Osteocyte (in vitro differentiated cells): ENCODE measurements around the gene TMEM191C. TPM values are rescaled to one million over a fixed set of nuclear protein-coding genes. Genes with fewer than 3 reads are reported as not detected.
A peak's percentile ranks its signal among the peaks of the same experiment; 100 is the strongest.
"Not testable (repeated sequence)": the region's sequence is repeated elsewhere in the genome, so short reads cannot be mapped to it uniquely, and the experiment has no call there.

Experiments used
- DNase-seq: peaks from one replicate; pipeline ENCODE4 v3.0.0; 2021; ENCODE audit warnings: mixed read lengths; ENCODE audit not compliant: unreplicated experiment; ENCODE audit errors: extremely low spot score
- H3K27ac Mint-ChIP-seq: one replicate; pipeline ENCODE4 v1.8.0; 2021; ENCODE audit warnings: mild to moderate bottlenecking, mixed read lengths; ENCODE audit not compliant: unreplicated experiment
- H3K27me3 Mint-ChIP-seq: one replicate; pipeline ENCODE4 v1.8.0; 2021; ENCODE audit warnings: mixed read lengths; ENCODE audit not compliant: unreplicated experiment
- H3K36me3 Mint-ChIP-seq: one replicate; pipeline ENCODE4 v1.8.0; 2021; ENCODE audit warnings: mixed read lengths; ENCODE audit not compliant: unreplicated experiment
- H3K4me1 Mint-ChIP-seq: one replicate; pipeline ENCODE4 v1.8.0; 2021; ENCODE audit warnings: mixed read lengths; ENCODE audit not compliant: unreplicated experiment
- H3K4me3 Mint-ChIP-seq: one replicate; pipeline ENCODE4 v1.8.0; 2021; ENCODE audit warnings: mild to moderate bottlenecking, moderate library complexity, mixed read lengths; ENCODE audit not compliant: unreplicated experiment
- H3K9me3 Mint-ChIP-seq: one replicate; pipeline ENCODE4 v1.8.0; 2021; ENCODE audit warnings: mixed read lengths; ENCODE audit not compliant: unreplicated experiment
- total RNA-seq: library from RNA; stranded (reverse); gene quantifications from 2 replicates; pipeline ENCODE4 v1.2.1, GENCODE V29; 2021

TMEM191C gene
- total RNA-seq, 1 donor from 2014 or later, result 2.1 TPM

DNA sequence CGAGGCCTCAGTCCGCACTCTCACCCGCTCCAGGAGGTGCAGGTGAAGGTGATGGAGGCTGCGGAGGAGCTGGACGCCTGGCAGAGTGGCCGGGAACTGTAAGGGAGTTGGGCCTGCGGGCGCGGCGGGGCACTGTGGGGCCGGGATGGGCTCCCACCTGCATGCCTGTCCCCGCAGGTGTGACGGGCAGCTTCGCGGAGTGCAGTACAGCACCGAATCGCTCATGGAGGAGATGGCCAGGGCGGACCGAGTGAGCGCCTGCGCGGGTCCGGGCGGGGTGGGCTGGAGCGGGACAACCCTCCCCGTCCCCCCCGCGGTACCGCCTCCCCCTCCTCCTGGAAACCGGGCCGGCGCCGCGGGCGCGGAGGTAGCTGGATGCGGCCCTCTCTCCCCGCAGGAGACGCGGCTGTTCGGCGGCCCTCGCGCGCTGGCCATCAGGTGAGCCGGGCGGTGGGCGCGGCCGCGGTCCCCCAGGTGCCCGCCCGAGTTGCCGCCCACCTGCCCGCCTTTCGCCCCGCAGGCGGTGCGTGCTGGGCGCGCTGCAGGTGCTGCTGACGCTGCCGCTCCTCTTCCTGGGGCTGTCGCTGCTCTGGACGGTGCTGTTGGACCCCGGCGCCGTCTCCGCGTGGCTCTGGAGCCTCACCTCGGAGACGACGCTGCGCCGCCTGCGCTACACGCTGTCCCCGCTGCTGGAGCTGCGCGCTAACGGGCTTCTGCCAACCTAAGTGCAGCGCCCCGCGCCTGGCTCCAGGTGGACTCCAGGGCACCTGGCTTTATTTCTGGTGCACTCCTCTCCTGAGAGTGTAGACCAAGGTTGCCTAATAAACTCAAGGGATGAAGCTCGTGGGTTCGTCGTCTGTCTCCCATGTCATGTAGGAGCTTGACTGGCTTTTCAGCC lies 2.2 kb downstream of the TMEM191C start:
- not testable (repeated sequence) for H3K36me3 Mint-ChIP-seq, H3K27me3 Mint-ChIP-seq, DNase-seq, H3K4me1 Mint-ChIP-seq, H3K9me3 Mint-ChIP-seq, H3K27ac Mint-ChIP-seq, H3K4me3 Mint-ChIP-seq

DNA sequence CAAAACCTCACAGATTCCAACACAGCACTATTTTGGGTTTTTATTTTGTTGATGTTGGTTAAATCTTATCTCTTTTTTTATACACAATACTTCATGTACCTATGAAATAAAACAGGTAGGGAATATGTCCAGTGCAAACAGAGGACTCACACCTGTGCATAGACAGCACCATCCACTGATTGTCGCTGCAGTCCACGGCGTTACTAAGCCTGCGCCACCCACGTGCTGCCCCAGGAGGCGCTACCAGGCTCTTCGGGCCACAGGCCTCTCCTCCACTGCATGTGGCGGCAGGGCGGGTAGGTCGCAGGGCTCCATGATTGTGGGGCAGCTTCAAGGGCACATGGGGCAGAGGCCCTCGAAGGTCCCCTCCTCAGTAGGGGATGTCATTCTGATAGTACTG lies 5.8 kb downstream of the TMEM191C start:
- H3K9me3 Mint-ChIP-seq, H3K4me3 Mint-ChIP-seq, H3K27me3 Mint-ChIP-seq, H3K36me3 Mint-ChIP-seq, DNase-seq, H3K4me1 Mint-ChIP-seq, H3K27ac Mint-ChIP-seq: not testable (repeated sequence)

DNA sequence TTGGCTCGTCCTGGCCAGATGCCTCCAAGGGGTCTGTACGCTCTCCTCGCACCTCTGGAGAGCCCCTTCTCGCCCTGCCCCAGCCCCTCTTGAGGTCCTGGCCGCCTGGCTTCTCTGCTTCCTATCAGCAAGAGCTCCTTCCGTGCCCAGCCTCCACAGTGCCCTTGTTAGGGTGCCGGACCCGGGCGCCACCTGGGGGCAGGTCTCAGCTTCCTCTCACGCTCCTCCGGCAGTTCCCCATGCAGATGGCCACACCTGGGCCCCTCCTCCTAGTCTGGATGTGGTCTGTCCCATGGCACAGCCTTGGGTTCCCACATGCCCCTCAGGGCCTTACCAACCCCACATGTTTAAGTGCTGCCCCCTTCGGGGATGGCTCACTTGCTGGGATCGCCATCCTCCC lies 6.5 kb downstream of the TMEM191C start:
- H3K4me3 Mint-ChIP-seq, H3K36me3 Mint-ChIP-seq, H3K27me3 Mint-ChIP-seq, H3K27ac Mint-ChIP-seq, DNase-seq, H3K9me3 Mint-ChIP-seq, H3K4me1 Mint-ChIP-seq: not testable (repeated sequence)

DNA sequence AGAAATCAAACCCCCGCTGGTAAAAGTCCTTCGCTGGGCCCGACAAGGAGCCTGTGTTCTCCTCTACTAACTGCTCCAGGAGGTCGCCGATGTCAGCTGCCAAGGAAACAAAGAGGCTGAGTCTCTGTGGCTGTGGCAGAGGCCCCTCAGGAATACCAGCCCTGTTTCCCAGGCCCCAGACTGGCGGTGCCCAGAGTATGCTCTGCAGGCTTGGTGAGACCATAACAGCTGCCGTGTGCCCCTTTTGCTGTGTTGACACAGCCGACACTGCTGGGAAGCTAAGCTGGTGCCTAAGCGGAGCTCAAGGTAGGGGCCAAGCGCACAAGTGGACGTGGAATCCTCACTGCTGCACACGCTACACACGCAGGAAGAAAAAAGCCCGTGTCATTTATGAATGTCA lies 16.9 kb downstream of the TMEM191C start:
- not testable (repeated sequence) for DNase-seq, H3K36me3 Mint-ChIP-seq, H3K27me3 Mint-ChIP-seq, H3K27ac Mint-ChIP-seq, H3K4me3 Mint-ChIP-seq, H3K9me3 Mint-ChIP-seq, H3K4me1 Mint-ChIP-seq

DNA sequence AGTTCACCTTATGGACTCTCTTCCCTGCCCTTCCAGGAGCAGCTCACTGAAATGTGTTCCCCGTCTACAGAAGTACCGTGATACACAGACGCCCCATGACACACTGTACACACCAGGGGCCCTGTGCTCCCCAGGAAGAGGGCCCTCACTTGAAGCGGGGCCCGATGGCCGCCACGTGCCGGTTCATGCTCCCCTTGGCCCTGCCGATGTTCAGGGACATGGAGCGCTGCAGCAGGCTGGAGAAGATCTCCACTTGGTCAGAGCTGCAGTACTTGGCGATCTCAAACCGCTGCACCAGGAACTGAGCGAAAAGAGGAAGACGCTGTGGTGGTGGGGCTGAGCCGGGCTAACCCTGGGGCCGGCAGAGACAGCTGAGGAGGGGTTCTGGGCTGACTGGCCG lies 20.5 kb downstream of the TMEM191C start:
- not testable (repeated sequence) for H3K4me1 Mint-ChIP-seq, H3K27me3 Mint-ChIP-seq, H3K36me3 Mint-ChIP-seq, H3K9me3 Mint-ChIP-seq, DNase-seq, H3K27ac Mint-ChIP-seq, H3K4me3 Mint-ChIP-seq

DNA sequence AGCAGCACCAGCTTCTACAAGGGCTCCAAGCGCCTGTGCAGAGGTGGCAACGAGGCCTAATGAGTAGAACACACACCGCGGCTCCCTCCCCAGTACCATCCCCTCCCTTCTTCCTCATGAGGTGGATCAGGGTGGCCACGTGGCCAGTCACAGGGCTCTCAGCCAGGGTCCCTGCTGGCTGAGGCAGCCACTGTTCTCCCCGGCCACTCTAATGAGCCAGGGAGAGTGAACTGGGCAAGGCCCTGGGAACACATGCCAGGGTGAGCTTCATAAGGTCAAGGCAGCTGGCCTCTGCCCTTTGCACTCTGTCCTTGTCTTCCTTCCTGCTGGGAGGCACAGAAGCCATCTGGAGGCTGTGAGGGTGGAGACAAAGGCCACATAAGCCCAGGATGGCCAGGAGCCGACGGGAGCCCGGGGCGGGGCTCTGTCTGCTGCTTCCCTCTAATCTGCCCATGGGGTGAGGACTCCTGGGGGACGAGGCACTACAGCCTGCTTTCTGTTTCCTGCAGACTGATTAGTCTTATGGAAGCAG lies 22.0 kb downstream of the TMEM191C start:
- not testable (repeated sequence) for DNase-seq, H3K4me3 Mint-ChIP-seq, H3K36me3 Mint-ChIP-seq, H3K9me3 Mint-ChIP-seq, H3K4me1 Mint-ChIP-seq, H3K27ac Mint-ChIP-seq, H3K27me3 Mint-ChIP-seq

DNA sequence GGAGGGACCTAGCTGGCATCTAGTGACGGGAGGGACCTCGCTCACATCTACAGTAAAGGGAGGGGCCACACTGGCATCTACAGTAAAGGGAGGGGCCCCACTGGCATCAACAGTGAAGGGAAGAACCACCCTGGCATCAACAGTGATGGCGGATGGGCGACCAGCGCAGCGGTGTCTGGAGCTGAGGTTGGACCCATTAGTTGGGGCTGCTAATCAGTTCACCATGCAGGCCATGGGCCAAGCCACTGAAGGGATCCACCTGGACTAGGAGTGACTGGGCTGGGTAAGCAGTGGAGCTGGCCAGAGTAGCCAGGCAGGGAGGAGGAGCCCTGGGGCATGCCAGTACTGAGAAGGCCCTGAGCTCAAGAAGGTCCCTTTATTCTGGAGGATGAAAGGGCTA lies 23.4 kb downstream of the TMEM191C start:
- not testable (repeated sequence) for H3K4me3 Mint-ChIP-seq, H3K4me1 Mint-ChIP-seq, H3K9me3 Mint-ChIP-seq

DNA sequence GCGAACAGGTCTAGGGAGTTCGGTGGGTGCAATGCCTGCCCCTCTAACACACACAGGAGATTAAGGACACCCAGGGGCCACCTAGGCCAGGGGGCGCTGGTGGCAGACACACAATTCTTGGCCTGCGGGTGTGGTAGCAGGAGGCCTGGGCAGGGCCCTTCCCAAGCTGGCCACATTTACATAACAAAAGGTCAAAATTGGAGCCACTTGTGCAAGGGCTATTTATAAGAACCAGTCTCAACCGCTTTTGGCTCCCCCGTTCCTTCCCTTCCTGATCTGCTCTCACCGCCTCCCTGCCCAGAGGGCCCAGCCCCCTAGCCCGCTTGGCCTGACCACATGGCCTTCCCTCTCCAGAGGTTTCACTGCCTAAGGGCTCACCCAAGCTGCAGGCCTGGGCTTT lies 25.1 kb downstream of the TMEM191C start:
- not testable (repeated sequence) for H3K27me3 Mint-ChIP-seq, H3K4me3 Mint-ChIP-seq, H3K27ac Mint-ChIP-seq, H3K4me1 Mint-ChIP-seq, DNase-seq, H3K36me3 Mint-ChIP-seq, H3K9me3 Mint-ChIP-seq

More for the DNA sequence above, 23.4 kb downstream of the TMEM191C start:
- H3K27me3 Mint-ChIP-seq, H3K36me3 Mint-ChIP-seq, H3K27ac Mint-ChIP-seq: not testable (repeated sequence)
- peak; percentile 53 for DNase-seq

DNA sequence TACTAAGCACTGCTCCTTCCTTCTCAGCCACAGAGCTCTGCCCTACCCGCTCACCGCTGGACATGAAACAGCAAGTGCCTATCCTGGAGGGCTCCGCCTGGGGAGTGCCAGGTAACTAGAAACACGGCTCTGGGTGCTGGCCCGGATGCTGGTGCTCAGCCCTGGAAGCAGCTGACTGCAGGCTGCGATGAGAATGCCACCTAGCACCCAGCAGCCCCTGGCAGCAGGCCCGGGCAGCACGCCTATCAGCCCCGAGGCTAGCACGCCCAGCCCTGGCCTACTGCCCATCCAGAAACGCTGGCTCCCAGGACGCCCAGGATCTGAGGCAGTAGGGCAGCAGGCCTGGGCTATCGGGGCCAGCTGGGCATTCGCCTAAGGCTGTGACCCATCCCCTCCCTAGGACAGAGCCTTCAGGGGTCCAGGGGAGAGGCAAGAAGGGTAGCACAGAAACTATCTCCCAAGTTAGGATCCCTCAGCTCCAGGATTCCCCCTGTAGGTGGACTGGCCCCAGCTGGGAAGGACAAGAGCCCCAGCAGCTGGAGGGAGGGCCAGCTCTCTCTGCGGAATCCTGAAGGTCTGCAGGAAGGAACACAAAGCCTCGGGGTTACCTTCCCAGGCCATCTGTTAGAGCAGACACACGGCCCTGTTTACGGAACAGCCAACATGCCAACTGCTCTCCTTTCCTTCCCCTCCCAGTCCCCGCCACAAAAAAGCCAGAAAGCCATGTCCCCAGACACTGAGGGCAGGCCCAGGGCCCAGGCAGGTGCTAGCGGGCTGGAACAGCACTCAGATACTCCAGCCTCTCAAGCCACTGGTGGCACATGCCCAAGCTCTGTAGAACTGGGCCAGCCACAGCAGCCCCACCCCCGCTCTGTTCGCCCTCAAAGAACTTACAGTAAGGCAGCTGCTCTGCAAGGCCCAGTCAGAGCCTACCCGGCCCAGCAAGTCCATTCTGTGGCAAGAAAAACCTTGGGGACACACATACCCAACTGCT lies 26.9 kb downstream of the TMEM191C start:
- not testable (repeated sequence) for H3K4me1 Mint-ChIP-seq, H3K36me3 Mint-ChIP-seq, H3K4me3 Mint-ChIP-seq, DNase-seq, H3K27ac Mint-ChIP-seq, H3K9me3 Mint-ChIP-seq, H3K27me3 Mint-ChIP-seq

DNA sequence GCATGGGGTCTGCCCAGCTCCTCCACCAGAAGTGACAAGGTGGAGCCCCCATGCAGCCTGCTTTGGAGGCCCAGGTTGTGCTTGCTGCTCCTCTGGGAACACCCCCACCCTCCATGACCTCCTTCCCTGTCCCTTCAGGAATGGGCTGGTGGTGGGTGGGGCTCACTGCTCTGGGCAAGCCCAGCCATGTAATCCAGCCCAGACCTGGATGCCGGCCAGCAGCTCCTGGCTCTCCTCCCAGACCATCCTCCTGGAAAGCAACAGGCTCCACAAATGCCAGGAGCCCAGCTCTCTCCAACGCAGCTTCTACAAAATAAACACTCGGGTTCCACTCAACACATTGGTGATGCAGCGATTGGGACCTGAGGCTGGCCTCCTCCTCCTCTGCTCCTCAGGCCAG lies 30.8 kb downstream of the TMEM191C start:
- H3K9me3 Mint-ChIP-seq, H3K27me3 Mint-ChIP-seq, H3K4me3 Mint-ChIP-seq, H3K36me3 Mint-ChIP-seq, H3K4me1 Mint-ChIP-seq, DNase-seq, H3K27ac Mint-ChIP-seq: not testable (repeated sequence)

DNA sequence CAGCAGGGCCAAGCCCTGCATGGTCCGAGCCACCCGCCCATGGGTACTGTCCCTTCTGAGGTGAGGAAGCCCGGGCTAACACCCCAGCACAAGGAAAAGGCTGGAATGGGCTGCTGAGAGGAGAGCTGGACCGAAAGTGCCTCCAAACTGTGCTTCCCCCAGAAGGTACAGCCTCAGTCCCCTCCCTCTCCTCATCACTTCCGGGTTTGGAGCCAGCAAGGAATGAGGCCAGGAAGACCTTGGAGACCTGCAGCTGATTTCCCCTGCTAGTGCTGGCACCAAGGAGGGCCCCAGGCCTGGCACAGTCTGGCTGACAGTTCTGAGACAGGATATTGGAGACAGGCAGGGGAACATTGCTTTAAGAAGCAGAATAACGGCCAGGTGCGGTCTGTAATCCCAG lies 31.3 kb downstream of the TMEM191C start:
- not testable (repeated sequence) for H3K27me3 Mint-ChIP-seq, H3K27ac Mint-ChIP-seq, H3K4me1 Mint-ChIP-seq, H3K4me3 Mint-ChIP-seq, H3K9me3 Mint-ChIP-seq, DNase-seq, H3K36me3 Mint-ChIP-seq
